Activated T-cell treated with anti-CD3 and anti-CD28 coated beads, Interleukin-2, amount 50 U/mL, for 48 hours (primary cell): Measurements from ENCODE around the gene MAPRE2.
"Not testable (repeated sequence)": the region's sequence is repeated elsewhere in the genome, so short reads cannot be mapped to it uniquely, and the experiment has no call there.

Source experiments
- DNase-seq, 2 experiments: peaks; one replicate each; pipeline ENCODE4 v3.0.0-alpha.2; 2020

The MAPRE2 gene

GRCh38 chr18:35157181-35157580 lies 116.0 kb downstream of the MAPRE2 start:
- DNase-seq: no peak

DNA sequence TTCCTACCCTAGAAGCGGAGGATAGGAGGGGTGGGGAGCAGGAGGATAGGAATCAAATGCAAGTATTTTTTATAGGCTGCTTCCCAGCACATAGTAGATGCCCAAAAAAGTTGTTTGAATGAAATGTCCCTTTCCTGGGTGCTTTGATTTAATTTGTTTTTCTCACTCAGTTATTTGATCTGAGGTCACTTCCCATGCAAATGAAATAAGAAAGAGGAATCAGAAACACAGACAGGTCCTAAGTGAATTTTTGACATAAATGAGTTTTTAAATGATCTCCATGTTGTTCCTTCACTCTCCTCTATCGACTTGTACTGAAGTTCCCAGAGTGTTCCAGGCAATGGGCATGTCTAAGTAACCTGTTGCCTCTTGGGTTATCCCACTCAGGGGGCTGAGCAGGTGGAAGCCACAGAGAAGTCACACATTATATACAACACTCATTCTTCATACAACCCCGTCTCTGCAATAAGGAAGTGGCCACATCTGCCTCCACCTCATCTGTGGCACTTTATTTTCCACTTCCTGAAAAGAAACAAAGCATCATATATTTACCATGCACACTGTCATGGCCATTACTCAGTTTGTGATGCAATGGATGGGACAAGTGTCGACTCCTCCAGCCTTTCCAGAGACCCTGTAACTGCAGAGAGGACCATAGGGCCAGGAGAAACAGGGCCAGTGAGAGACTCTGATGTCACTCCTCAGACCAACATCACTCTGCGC lies 117.7 kb downstream of the MAPRE2 start:
- DNase-seq: peak; percentile 37 to 38

GRCh38 chr18:35159782-35160181 lies 118.6 kb downstream of the MAPRE2 start:
- DNase-seq: no peak

- DNase-seq: no peak
Measured at GRCh38 chr18:35161485-35161884, 120.3 kb downstream of the MAPRE2 start.

DNA sequence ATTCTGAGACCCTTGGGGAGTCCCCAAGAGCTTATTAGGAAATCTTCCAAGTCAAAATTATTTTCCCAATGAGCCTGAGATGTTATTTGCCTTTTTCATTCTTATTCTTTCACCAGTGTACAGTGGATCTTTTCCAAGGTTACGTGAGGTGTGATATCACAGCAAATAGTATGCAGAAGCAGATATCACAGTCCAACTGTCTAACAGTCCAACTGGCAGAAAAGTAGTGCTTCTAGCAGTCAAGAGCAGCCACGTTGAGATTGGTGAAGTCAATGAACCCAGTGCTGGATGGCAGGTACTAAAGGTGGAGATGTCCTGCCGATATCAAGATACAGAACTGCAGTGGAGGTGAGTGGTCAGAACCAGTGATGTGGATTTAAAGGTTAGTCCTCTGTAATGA lies 120.7 kb downstream of the MAPRE2 start:
- no peak for DNase-seq

DNA sequence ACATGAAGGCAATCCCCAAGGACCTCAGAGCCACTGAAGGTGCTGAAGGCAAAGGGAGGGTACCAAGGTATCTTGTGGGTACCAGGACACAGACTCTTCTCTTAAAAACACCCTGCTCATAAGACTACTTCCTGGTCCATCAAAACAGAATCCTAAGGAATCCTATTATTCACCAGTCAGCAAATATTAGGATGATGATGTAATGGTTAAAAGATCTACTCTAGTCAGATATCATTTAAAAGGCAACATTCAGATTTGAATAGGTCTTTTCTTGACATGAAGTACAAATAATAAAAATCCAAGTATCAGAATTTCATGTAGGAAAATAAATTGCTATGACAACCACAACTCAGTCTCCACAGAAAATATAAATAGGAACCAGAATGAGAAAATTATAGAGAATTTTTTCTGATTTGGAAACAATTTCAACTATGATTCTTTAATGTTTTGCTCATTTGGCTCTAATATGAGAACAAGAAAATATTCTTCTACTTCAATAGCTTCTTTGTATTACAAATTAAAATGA lies 121.9 kb downstream of the MAPRE2 start:
- no peak for DNase-seq

DNA sequence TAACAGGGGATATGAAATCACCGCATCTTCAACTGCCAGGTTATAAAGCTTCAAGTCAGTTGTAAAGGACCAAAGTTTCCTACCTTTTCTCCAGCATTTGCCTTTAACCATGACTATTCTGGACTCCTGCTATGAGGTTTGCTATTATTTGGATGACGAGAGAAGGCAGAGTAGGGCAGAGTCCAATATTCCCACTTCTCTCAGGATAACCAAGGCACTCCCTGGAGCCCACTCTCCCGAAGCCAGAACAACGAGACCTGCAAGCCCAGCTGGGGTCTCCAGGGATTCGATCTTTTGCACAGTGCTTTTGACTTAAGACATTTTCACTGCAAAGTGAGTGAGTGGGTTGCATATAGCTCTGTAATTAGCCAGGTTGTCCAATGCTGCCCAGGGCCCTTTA lies 122.5 kb downstream of the MAPRE2 start:
- DNase-seq: no peak

- no peak for DNase-seq
Measured at GRCh38 chr18:35164133-35164532, 122.9 kb downstream of the MAPRE2 start.

- no peak for DNase-seq
Measured at GRCh38 chr18:35167332-35167731, 126.1 kb downstream of the MAPRE2 start.

- no peak for DNase-seq
Measured at GRCh38 chr18:35167857-35168256, 126.6 kb downstream of the MAPRE2 start.

DNA sequence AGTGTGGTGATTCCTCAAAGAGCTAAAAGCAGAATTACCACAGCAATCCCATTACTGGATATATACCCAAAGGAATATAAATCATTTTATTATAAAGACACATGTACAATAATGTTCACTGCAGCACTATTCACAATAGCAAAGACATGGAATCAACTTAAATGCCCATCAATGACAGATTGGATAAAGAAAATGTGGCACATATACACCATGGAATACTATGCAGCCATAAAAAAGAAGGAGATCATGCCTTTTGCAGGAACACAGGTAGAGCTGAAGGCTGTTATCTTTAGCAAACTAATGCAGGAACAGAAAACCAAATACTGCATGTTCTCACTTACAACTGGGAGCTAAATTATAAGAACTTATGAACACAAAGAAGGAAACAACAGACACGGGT lies 129.1 kb downstream of the MAPRE2 start:
- not testable (repeated sequence) for DNase-seq

GRCh38 chr18:35171315-35171987 lies 130.2 kb downstream of the MAPRE2 start:
- no peak for DNase-seq

DNA sequence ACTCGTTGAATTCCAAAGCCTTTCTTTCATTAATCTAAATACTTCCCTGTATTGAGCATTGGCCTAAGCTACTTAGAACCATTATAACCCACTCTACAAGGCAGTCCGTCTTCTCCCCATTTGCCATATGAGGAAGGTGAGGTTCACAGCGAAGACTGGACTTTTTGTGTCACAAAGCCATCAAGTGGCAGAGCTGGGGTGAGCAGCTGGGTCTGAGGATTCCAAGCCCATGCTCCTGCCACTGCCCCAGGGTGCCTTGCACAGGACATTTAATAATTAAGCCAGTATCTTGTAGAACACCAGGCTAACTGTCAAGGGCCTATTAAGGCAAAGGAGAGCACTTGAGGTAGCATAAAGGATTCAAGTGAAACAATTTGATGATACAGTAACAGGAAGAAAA lies 130.8 kb downstream of the MAPRE2 start:
- no peak for DNase-seq

DNA sequence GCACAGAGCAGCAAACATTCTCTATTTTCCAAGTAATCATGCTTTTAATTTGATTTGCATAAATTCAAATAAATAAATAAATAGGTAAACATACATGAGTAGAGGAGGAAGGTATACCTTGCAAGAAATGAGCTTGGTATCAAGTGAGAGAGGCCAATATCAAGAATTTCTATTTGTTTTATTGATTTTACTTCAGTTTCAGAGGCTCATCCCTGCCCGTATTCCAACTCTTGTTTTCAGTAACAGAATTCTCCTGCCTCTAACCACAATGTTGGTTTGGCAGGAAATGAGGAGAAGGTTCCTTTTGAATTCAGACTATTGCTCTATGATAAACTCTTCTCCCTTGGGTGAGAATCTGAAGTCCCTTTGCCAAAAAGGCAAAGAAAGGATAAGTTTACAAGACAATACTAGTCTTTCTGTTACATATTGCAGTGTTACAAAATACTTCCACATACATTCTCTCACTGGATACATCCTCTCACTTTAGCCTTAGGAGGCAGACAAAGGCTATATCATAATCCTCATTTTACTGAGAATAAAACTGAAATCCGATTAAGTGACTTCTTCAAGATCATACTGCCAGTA lies 131.3 kb downstream of the MAPRE2 start:
- no peak for DNase-seq

DNA sequence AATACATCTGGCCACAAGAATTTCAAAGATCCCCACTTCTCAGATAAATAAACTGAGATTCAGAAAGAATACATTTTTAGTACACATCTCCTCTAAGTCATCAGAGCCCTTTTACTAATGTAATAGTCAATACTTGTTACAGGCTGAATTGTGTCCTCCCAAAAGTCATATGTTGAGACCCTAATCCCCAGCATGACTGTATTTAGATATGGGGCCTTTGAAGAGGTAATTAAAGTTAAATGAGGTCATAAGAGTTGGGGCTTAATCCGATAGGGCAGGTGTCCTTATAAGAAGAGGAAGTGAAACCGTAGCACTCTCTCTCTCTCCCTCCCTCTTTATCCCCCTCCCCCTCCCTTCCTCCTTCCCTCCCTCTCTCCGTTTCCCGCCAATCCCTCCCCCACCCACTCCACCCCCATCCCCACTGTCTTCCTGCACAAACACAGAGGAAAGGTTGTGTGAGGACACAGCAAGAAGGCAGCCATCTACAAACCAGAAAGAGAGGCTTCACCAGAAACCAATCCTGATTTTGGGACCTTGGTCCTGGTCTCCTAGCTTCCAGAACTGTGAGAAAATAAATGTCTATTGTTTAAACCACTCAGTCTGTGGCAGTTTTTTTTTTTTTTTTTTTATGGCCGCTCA lies 133.0 kb downstream of the MAPRE2 start:
- DNase-seq: no peak

DNA sequence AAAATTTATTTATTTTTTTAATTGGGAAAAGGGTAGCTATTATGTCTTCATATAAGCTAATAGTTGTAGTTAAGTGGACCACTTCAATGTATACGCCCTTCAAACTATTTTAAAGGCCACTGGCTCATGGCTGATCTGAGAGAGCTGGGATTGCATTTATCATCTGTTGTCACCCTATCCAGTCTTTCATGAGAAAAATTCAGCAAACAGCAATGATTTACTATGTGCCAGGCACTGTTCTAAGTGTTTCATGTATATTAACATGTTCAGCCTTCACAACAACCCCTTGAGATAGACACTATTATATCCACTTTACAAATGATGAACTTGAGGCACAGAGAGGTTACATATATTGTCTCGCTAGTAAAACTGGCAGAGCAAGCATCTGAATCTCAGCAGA lies 133.5 kb downstream of the MAPRE2 start:
- no peak for DNase-seq

- DNase-seq: no peak
Measured at GRCh38 chr18:35176925-35177324, 135.7 kb downstream of the MAPRE2 start.

DNA sequence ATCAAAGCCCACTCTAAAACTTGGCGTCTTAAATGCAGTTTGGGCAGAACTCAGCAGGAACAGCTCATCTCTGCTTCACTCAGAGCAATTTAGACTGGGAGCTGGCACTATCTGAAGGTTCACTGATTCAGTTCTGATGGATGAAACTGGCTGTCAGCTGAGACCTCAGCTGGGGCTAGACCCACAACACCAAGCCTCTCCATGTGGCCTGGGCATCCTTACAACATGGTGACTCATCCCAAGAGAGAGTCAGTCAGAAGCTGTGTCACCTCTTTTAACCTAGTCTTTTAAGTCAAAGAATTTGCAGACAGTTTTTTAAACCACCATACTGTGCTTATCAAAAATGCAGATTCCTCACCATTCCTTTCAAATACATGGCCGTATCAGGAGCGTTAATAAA lies 137.0 kb downstream of the MAPRE2 start:
- peak; percentile 26 to 41 for DNase-seq

DNA sequence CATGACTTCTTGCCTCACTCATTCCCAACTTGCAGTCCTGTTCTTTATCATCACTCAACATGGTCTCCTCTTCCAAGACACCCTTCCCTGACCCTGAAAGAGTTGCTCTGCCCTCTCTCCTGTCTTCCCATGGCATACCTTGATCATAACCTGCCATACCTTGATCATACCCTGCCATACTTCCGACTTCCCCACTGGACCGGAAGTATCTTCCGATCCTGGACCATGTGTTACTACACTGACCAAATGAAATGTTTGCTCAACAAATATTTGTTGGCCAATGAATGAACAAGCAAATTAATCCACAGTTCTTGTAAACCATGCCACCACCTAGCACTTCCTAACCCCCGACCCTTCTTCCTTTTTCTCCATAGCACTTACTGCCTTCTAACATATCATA lies 138.7 kb downstream of the MAPRE2 start:
- DNase-seq: no peak

DNA sequence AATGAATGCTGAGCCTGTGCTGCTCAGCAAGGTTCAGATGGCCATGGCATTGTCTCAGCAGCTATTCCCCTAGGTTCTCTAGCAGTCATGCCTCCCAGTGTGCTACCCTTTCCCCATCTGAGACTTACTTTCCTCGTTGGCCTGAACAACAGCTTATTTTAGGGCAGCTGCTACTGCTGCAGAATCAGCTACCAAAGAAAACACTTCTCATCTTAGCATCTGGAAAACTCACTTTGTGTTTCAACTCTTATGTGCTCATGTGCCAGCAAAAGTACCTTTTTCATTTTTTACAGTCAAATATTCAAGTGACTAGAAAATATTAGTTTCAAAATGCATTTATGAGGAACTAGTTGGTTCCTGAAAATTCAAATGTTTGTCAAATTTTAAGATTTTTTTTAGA lies 139.2 kb downstream of the MAPRE2 start:
- DNase-seq: no peak

- DNase-seq: no peak
Measured at GRCh38 chr18:35182151-35182550, 140.9 kb downstream of the MAPRE2 start.

GRCh38 chr18:35183886-35184285 lies 142.7 kb downstream of the MAPRE2 start:
- no peak for DNase-seq

DNA sequence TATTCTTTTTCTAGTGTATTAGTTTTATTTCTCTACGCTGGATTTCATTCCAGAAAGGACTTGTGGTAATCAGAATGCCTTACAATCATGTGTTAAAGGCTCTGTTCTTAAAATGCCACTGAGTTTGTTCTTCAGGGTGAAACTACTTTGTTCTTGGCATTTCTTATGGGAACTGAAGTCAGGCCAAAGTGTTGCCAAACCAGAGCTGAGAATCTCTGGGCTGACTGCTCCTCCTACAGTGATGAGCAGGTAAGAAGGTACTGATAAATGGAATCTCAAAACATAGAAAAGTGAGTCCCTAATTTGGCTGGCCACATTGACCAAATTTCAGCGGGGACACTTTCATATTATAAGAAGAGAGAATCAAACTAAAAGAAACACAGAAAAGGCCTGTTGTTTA lies 144.6 kb downstream of the MAPRE2 start:
- no peak for DNase-seq
